Measurements from ENCODE around the gene ZHX3. TPM values are rescaled to one million over a fixed set of nuclear protein-coding genes. Genes with fewer than 3 reads are reported as not detected.
A peak's percentile ranks its signal among the peaks of the same experiment; 100 is the strongest.

ZHX3 gene
- total and polyA plus RNA-seq, 7 experiments from 2014 or later: 6.6 to 12.8 (median 8.1) TPM

GRCh38 chr20:41347523-41348429, 30.2 kb upstream of the ZHX3 start:
- H3K27ac ChIP-seq (ENCODE audit: low read depth, low read length): no peak overlapping the region
- H3K4me3 Mint-ChIP-seq: no peak overlapping the region
- no peaks in the 10 kb centered on the region for H3K36me3 Mint-ChIP-seq
- H3K4me1 Mint-ChIP-seq: no peaks in the 10 kb centered on the region
- ATAC-seq (no peak), DNase-seq (no peak)
- H3K27me3 Mint-ChIP-seq: peaks cover 0 to 3% (median 0%) of the 10 kb centered on the region in 5 donors
- H3K4me1 ChIP-seq (ENCODE audit: control insufficient read depth in 2 of 2, insufficient read depth in 2 of 2, low read length in 2 of 2): no peaks in the 10 kb centered on the region
- H3K27me3 ChIP-seq (ENCODE audit: control insufficient read depth in 2 of 2, insufficient read depth in 2 of 2, low read length in 2 of 2): no peaks in the 10 kb centered on the region
- no peaks in the 10 kb centered on the region for H3K9me3 ChIP-seq (ENCODE audit: control insufficient read depth in 2 of 3, low read length in 3 of 3)
- ChIA-PET POLR2A (interaction anchor here (0.7 kb wide), 1 partner anchor 8 kb away, joined by 3 read pairs; no protein-coding TSS in a partner anchor), CTCF (no interaction called here)
- H3K27ac Mint-ChIP-seq: peak overlapping the region in 1 of 9 donors; percentile 22
- H3K4me3 ChIP-seq (ENCODE audit: low read length): no peak overlapping the region
- no peaks in the 10 kb centered on the region for H3K9me3 Mint-ChIP-seq
- H3K36me3 ChIP-seq (ENCODE audit: control insufficient read depth in 2 of 3, insufficient read depth in 3 of 3, low read length in 3 of 3): no peaks in the 10 kb centered on the region
- intact Hi-C loops (cut with micrococcal nuclease): no loop called here

DNA sequence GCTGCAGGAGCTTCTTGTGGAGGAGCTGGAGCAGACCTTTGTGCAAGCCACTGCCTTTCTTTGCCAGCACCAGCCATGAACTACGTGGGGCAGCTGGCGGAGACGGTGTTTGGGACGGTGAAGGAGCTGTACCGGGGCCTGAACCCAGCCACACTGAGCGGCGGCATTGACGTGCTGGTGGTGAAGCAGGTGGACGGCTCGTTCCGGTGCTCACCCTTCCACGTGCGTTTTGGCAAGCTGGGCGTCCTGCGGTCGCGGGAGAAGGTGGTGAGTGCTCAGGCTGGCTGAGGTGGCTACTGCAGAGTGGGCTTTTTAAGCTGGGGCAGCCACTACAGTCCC, 28.2 kb upstream of the ZHX3 start:
- intact Hi-C loops (cut with micrococcal nuclease): no loop called here
- CTCF ChIA-PET: interaction anchor here (0.6 to 1.3 kb wide), 2 partner anchors 211 to 352 kb away, joined by 3 read pairs; no protein-coding TSS in a partner anchor
- peaks cover 0 to 3% (median 0%) of the 10 kb centered on the region in 5 donors for H3K27me3 Mint-ChIP-seq
- no peaks in the 10 kb centered on the region for H3K36me3 ChIP-seq (ENCODE audit: control insufficient read depth in 2 of 3, insufficient read depth in 3 of 3, low read length in 3 of 3)
- POLR2A ChIA-PET: no interaction called here
- no peaks in the 10 kb centered on the region for H3K9me3 ChIP-seq (ENCODE audit: control insufficient read depth in 2 of 3, low read length in 3 of 3)
- no peaks in the 10 kb centered on the region for H3K27me3 ChIP-seq (ENCODE audit: control insufficient read depth in 2 of 2, insufficient read depth in 2 of 2, low read length in 2 of 2)
- no peaks in the 10 kb centered on the region for H3K36me3 Mint-ChIP-seq
- H3K4me1 Mint-ChIP-seq: peaks cover 0 to 4% (median 0%) of the 10 kb centered on the region in 7 donors
- H3K4me3 Mint-ChIP-seq: no peak overlapping the region
- H3K27ac Mint-ChIP-seq: no peak overlapping the region
- no peak overlapping the region for H3K4me3 ChIP-seq (ENCODE audit: low read length)
- H3K27ac ChIP-seq (ENCODE audit: low read depth, low read length): no peak overlapping the region
- ATAC-seq: no peak
- no peak for DNase-seq
- H3K4me1 ChIP-seq (ENCODE audit: control insufficient read depth in 2 of 2, insufficient read depth in 2 of 2, low read length in 2 of 2): no peaks in the 10 kb centered on the region
- no peaks in the 10 kb centered on the region for H3K9me3 Mint-ChIP-seq

GRCh38 chr20:41344938-41345728, 27.6 kb upstream of the ZHX3 start:
- Histone ChIP-seq H3K9me3 (ENCODE audit: control insufficient read depth in 2 of 3, low read length in 3 of 3) (no peaks in the 10 kb centered on the region), H3K27ac (ENCODE audit: low read depth, low read length) (no peak overlapping the region), H3K4me1 (ENCODE audit: control insufficient read depth in 2 of 2, insufficient read depth in 2 of 2, low read length in 2 of 2) (no peaks in the 10 kb centered on the region), H3K27me3 (ENCODE audit: control insufficient read depth in 2 of 2, insufficient read depth in 2 of 2, low read length in 2 of 2) (no peaks in the 10 kb centered on the region), H3K36me3 (ENCODE audit: control insufficient read depth in 2 of 3, insufficient read depth in 3 of 3, low read length in 3 of 3) (no peaks in the 10 kb centered on the region), H3K4me3 (ENCODE audit: low read length) (no peak overlapping the region)
- no peak overlapping the region for H3K27ac Mint-ChIP-seq
- ATAC-seq: no peak
- DNase-seq: no peak
- ChIA-PET CTCF (interaction anchor here (0.6 to 1.3 kb wide), 2 partner anchors 210 to 353 kb away, joined by 3 read pairs; no protein-coding TSS in a partner anchor), POLR2A (no interaction called here)
- intact Hi-C loops (cut with micrococcal nuclease): no loop called here
- H3K4me1 Mint-ChIP-seq: peaks cover 3 to 8% (median 4%) of the 10 kb centered on the region in 7 donors
- H3K9me3 Mint-ChIP-seq: no peaks in the 10 kb centered on the region
- H3K36me3 Mint-ChIP-seq: no peaks in the 10 kb centered on the region
- no peak overlapping the region for H3K4me3 Mint-ChIP-seq
- H3K27me3 Mint-ChIP-seq: no peaks in the 10 kb centered on the region

DNA sequence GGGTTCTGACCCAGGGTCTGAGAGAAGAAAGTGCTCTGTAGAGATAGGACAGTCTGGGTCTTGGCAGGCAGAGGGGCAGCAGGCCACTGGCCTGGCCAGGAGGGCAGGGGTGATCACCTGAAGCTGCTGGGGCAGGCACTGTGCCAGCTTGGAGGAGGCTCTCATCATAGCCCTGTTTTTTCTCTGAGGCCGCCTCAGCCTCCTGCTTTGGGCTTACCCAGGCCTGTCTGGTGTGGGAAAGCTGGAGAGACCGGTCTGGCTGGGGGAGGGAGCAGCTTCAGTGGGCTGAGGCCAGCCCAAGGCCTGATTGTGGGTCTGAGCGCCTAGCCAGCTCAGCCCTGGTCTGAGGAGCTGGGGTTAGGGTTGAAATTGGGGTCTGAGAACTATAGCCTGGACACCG, 26.9 kb upstream of the ZHX3 start:
- Mint-ChIP-seq H3K9me3 (no peaks in the 10 kb centered on the region), H3K27me3 (peaks cover 0 to 6% (median 2%) of the 10 kb centered on the region in 5 donors), H3K27ac (no peak overlapping the region), H3K4me1 (peaks cover 8 to 15% (median 9%) of the 10 kb centered on the region in 7 donors), H3K36me3 (no peaks in the 10 kb centered on the region), H3K4me3 (no peak overlapping the region)
- intact Hi-C loops (cut with micrococcal nuclease): no loop called here
- H3K27me3 ChIP-seq (ENCODE audit: control insufficient read depth in 2 of 2, insufficient read depth in 2 of 2, low read length in 2 of 2): no peaks in the 10 kb centered on the region
- H3K27ac ChIP-seq (ENCODE audit: low read depth, low read length): no peak overlapping the region
- no peak for DNase-seq
- peaks cover 0 to 3% of the 10 kb centered on the region in 2 donors for H3K4me1 ChIP-seq (ENCODE audit: control insufficient read depth in 2 of 2, insufficient read depth in 2 of 2, low read length in 2 of 2)
- ChIA-PET CTCF (interaction anchor here (1.3 kb wide), 1 partner anchor 209 kb away, joined by 3 read pairs; no protein-coding TSS in a partner anchor), POLR2A (no interaction called here)
- H3K4me3 ChIP-seq (ENCODE audit: low read length): no peak overlapping the region
- no peaks in the 10 kb centered on the region for H3K9me3 ChIP-seq (ENCODE audit: control insufficient read depth in 2 of 3, low read length in 3 of 3)
- ATAC-seq: no peak
- H3K36me3 ChIP-seq (ENCODE audit: control insufficient read depth in 2 of 3, insufficient read depth in 3 of 3, low read length in 3 of 3): no peaks in the 10 kb centered on the region

DNA sequence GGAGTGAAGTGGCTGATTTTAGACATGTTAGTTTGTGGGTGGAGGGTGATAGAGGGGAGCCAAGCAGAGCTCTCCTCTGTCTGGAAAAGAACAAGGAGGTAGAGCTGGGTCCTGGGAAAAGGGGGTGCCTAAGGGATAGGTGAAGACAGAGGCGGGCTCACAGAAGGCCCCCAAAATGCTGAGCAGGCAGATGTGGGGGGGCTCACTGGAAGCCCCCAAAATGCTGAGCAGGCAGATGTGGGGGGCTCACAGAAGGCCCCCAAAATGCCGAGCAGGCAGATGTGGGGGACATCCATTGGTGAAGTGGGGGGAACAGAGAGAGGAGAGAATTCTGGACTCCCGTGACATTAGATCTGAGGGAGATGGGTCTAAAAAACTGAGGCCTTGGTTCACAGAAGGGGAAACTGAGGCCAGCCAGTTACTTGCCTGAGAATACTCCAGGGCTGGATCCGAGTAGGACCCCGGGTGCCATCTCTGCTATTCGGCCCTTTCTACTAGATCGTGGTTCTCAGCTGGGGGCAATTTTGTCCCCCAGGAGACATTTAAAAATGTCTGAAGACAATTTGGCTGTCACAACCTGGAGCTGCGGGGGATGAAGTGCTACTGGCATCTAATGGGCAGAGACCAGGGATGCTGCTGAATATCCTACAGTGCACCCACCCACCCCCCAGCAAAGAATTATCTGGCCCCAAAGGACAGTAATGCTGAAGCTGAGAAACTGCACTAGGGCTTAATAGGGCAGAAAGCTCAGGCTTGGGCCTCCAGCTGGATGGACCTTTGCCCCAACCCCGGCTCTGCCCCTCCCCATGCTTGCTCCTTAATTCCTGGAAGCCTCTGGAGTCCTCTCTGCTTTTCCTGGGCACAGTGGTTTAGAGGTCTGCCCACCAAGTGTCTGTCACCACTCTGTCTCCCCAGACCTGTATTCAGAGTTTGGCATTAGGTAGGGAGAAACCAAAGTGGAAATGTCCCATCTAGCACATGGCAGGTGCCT, 25.2 kb upstream of the ZHX3 start:
- intact Hi-C loops (cut with micrococcal nuclease): no loop called here
- Mint-ChIP-seq H3K4me3 (no peak overlapping the region), H3K27ac (no peak overlapping the region), H3K4me1 (peaks cover 8 to 15% (median 9%) of the 10 kb centered on the region in 7 donors), H3K27me3 (peaks cover 0 to 7% (median 3%) of the 10 kb centered on the region in 5 donors), H3K9me3 (no peaks in the 10 kb centered on the region), H3K36me3 (no peaks in the 10 kb centered on the region)
- no peak overlapping the region for H3K27ac ChIP-seq (ENCODE audit: low read depth, low read length)
- H3K36me3 ChIP-seq (ENCODE audit: control insufficient read depth in 2 of 3, insufficient read depth in 3 of 3, low read length in 3 of 3): no peaks in the 10 kb centered on the region
- H3K27me3 ChIP-seq (ENCODE audit: control insufficient read depth in 2 of 2, insufficient read depth in 2 of 2, low read length in 2 of 2): no peaks in the 10 kb centered on the region
- ATAC-seq (no peak), DNase-seq (no peak)
- CTCF ChIA-PET: interaction anchor here (1.4 kb wide), 1 partner anchor 208 kb away, joined by 4 read pairs; no protein-coding TSS in a partner anchor
- no peaks in the 10 kb centered on the region for H3K9me3 ChIP-seq (ENCODE audit: control insufficient read depth in 2 of 3, low read length in 3 of 3)
- peaks cover 0 to 3% of the 10 kb centered on the region in 2 donors for H3K4me1 ChIP-seq (ENCODE audit: control insufficient read depth in 2 of 2, insufficient read depth in 2 of 2, low read length in 2 of 2)
- H3K4me3 ChIP-seq (ENCODE audit: low read length): no peak overlapping the region
- POLR2A ChIA-PET: no interaction called here
